ENCODE results near the gene SLC12A3. TPM values are rescaled to one million over a fixed set of nuclear protein-coding genes. Genes with fewer than 3 reads are reported as not detected.

Gene SLC12A3
- total RNA-seq, 1 experiment from 2014 or later = not detected

DNA sequence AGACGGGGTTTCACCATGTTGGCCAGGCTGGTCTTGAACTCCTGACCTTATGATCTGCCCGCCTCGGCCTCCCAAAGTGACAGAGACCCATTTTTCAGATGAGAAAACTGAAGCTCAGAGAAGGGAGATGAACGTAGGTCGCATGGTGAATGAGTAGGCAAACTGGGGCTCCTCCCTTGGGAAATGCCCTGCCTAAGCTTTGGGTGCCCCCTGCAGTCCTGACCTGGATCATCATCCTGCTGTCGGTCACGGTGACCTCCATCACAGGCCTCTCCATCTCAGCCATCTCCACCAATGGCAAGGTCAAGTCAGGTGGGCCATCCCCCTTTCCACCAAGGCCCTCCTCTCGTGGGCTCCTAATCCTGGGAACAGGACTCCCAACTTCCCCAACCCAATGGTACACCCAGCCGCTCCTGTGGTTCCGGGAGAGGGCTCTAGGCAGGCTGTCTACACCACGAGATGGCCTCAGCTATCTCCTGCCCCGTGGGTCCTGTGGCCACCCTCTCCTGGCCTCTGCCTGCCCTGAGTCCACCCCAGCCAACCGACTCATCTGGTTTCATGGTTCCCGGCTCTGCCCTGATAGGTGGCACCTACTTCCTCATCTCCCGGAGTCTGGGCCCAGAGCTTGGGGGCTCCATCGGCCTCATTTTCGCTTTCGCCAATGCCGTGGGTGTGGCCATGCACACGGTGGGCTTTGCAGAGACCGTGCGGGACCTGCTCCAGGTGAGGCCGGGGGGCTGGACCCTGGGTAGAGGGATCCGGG lies 4.7 kb downstream of the SLC12A3 start:
- no peaks in the 10 kb centered on the region for H3K79me2 ChIP-seq (ENCODE audit: low read length)
- H3K36me3 ChIP-seq (ENCODE audit: insufficient read depth, low read length) = no peaks in the 10 kb centered on the region
- peak; percentile 90 for DNase-seq
- no peaks in the 10 kb centered on the region for H3K9me2 ChIP-seq (replicated peaks; ENCODE audit: insufficient read depth, low read length)
- H2AFZ ChIP-seq (ENCODE audit: low read length) = peak overlapping the region; percentile 83
- H3K4me3 ChIP-seq (ENCODE audit: low read length) = peak overlapping the region; percentile 5; the same call in 1 of the 2 replicates
- H4K20me1 ChIP-seq (ENCODE audit: insufficient read depth, low read depth, low read length) = no peaks in the 10 kb centered on the region
- H3K9ac ChIP-seq (ENCODE audit: low read length) = no peak overlapping the region
- no peak overlapping the region for H3K27ac ChIP-seq (ENCODE audit: low read length)
- peaks cover 12% of the 10 kb centered on the region for H3K4me1 ChIP-seq (ENCODE audit: low read length)
- H3K4me2 ChIP-seq (ENCODE audit: low read depth, low read length, poor library complexity, severe bottlenecking) = peak overlapping the region; percentile 34
- H3K27me3 ChIP-seq (ENCODE audit: low read length) = no peaks in the 10 kb centered on the region
- no peaks in the 10 kb centered on the region for H3K9me3 ChIP-seq (ENCODE audit: low read length)

- H3K27me3 ChIP-seq (ENCODE audit: low read length) = no peaks in the 10 kb centered on the region
- no peak overlapping the region for H3K4me3 ChIP-seq (ENCODE audit: low read length)
- H4K20me1 ChIP-seq (ENCODE audit: insufficient read depth, low read depth, low read length) = no peaks in the 10 kb centered on the region
- H3K36me3 ChIP-seq (ENCODE audit: insufficient read depth, low read length) = no peaks in the 10 kb centered on the region
- peaks cover 12% of the 10 kb centered on the region for H3K4me1 ChIP-seq (ENCODE audit: low read length)
- peak overlapping the region; percentile 83; the same call in 1 of the 2 replicates for H2AFZ ChIP-seq (ENCODE audit: low read length)
- H3K9ac ChIP-seq (ENCODE audit: low read length) = no peak overlapping the region
- H3K4me2 ChIP-seq (ENCODE audit: low read depth, low read length, poor library complexity, severe bottlenecking) = peak overlapping the region; percentile 34
- no peaks in the 10 kb centered on the region for H3K79me2 ChIP-seq (ENCODE audit: low read length)
- DNase-seq = no peak
- H3K9me2 ChIP-seq (replicated peaks; ENCODE audit: insufficient read depth, low read length) = no peaks in the 10 kb centered on the region
- no peak overlapping the region for H3K27ac ChIP-seq (ENCODE audit: low read length)
- H3K9me3 ChIP-seq (ENCODE audit: low read length) = no peaks in the 10 kb centered on the region
Observed at GRCh38 chr16:56870276-56870888, 5.4 kb downstream of the SLC12A3 start.

DNA sequence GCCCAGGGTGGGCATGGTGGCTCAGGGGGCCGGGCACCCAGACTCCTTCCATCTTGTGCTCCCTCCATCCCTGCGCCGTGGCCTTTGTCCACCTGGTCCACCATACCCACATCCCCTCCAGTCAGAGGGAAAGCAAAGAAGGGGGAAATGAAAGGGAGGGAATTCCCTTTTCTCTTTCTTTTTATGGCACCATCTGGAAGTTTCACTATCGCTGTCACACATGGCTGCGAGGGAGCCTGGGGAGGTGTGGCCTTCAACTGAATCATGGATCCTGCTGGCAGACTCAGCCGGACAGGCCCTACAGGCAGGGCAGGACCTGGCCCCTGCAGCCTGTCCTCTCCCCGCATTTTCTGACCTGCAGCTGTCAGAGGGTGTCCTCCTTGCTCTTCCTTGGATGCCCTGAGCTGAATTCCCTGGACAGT lies 6.2 kb downstream of the SLC12A3 start:
- Histone ChIP-seq H3K27ac (ENCODE audit: low read length) (no peak overlapping the region), H3K9me2 (replicated peaks; ENCODE audit: insufficient read depth, low read length) (no peaks in the 10 kb centered on the region), H3K9ac (ENCODE audit: low read length) (no peak overlapping the region), H3K79me2 (ENCODE audit: low read length) (no peaks in the 10 kb centered on the region), H2AFZ (ENCODE audit: low read length) (no peak overlapping the region; the same call in 1 of the 2 replicates), H3K4me1 (ENCODE audit: low read length) (peaks cover 12% of the 10 kb centered on the region), H4K20me1 (ENCODE audit: insufficient read depth, low read depth, low read length) (no peaks in the 10 kb centered on the region), H3K9me3 (ENCODE audit: low read length) (no peaks in the 10 kb centered on the region), H3K27me3 (ENCODE audit: low read length) (no peaks in the 10 kb centered on the region), H3K36me3 (ENCODE audit: insufficient read depth, low read length) (no peaks in the 10 kb centered on the region), H3K4me2 (ENCODE audit: low read depth, low read length, poor library complexity, severe bottlenecking) (no peak overlapping the region), H3K4me3 (ENCODE audit: low read length) (no peak overlapping the region)
- DNase-seq = no peak

GRCh38 chr16:56872863-56873391 lies 7.9 kb downstream of the SLC12A3 start:
- H3K4me3 ChIP-seq (ENCODE audit: low read length) = no peak overlapping the region
- no peak overlapping the region for H3K27ac ChIP-seq (ENCODE audit: low read length)
- H3K36me3 ChIP-seq (ENCODE audit: insufficient read depth, low read length) = no peaks in the 10 kb centered on the region
- no peaks in the 10 kb centered on the region for H4K20me1 ChIP-seq (ENCODE audit: insufficient read depth, low read depth, low read length)
- no peaks in the 10 kb centered on the region for H3K9me3 ChIP-seq (ENCODE audit: low read length)
- H3K9ac ChIP-seq (ENCODE audit: low read length) = no peak overlapping the region
- no peaks in the 10 kb centered on the region for H3K79me2 ChIP-seq (ENCODE audit: low read length)
- H3K4me1 ChIP-seq (ENCODE audit: low read length) = peaks cover 12% of the 10 kb centered on the region
- H3K9me2 ChIP-seq (replicated peaks; ENCODE audit: insufficient read depth, low read length) = no peaks in the 10 kb centered on the region
- no peaks in the 10 kb centered on the region for H3K27me3 ChIP-seq (ENCODE audit: low read length)
- no peak overlapping the region for H2AFZ ChIP-seq (ENCODE audit: low read length)
- DNase-seq = no peak
- H3K4me2 ChIP-seq (ENCODE audit: low read depth, low read length, poor library complexity, severe bottlenecking) = no peak overlapping the region

DNA sequence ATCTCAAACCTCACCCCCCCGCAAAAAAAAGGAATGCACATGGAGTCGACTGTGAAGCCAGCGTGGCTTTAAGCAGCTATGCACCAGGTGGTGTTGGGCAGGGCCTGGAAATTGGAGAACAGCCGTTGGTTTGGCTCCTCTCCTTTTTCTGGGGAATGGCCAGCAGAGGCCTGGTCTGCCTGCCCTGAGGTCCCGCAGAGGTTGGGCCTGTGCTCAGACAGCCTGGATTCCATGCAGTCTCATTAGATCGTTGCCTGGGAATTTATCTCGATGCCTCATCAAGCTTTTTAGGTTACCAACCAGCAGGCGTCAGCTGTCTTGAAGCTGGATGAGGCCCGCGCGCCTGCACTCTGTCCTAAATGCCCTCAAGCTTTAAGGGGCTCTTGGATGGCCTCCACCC lies 9.8 kb downstream of the SLC12A3 start:
- Histone ChIP-seq H3K4me1 (ENCODE audit: low read length) (peaks cover 3% of the 10 kb centered on the region), H3K79me2 (ENCODE audit: low read length) (no peaks in the 10 kb centered on the region), H3K9me3 (ENCODE audit: low read length) (no peaks in the 10 kb centered on the region), H3K27me3 (ENCODE audit: low read length) (no peaks in the 10 kb centered on the region), H3K27ac (ENCODE audit: low read length) (no peak overlapping the region), H3K36me3 (ENCODE audit: insufficient read depth, low read length) (no peaks in the 10 kb centered on the region), H3K9me2 (replicated peaks; ENCODE audit: insufficient read depth, low read length) (no peaks in the 10 kb centered on the region), H4K20me1 (ENCODE audit: insufficient read depth, low read depth, low read length) (no peaks in the 10 kb centered on the region), H3K9ac (ENCODE audit: low read length) (no peak overlapping the region), H3K4me2 (ENCODE audit: low read depth, low read length, poor library complexity, severe bottlenecking) (no peak overlapping the region), H3K4me3 (ENCODE audit: low read length) (no peak overlapping the region), H2AFZ (ENCODE audit: low read length) (no peak overlapping the region)
- no peak for DNase-seq

- H3K27ac ChIP-seq (ENCODE audit: low read length) = no peak overlapping the region
- H3K79me2 ChIP-seq (ENCODE audit: low read length) = no peaks in the 10 kb centered on the region
- H3K9me2 ChIP-seq (replicated peaks; ENCODE audit: insufficient read depth, low read length) = no peaks in the 10 kb centered on the region
Observed at GRCh38 chr16:56876048-56876447, 11.0 kb downstream of the SLC12A3 start.

DNA sequence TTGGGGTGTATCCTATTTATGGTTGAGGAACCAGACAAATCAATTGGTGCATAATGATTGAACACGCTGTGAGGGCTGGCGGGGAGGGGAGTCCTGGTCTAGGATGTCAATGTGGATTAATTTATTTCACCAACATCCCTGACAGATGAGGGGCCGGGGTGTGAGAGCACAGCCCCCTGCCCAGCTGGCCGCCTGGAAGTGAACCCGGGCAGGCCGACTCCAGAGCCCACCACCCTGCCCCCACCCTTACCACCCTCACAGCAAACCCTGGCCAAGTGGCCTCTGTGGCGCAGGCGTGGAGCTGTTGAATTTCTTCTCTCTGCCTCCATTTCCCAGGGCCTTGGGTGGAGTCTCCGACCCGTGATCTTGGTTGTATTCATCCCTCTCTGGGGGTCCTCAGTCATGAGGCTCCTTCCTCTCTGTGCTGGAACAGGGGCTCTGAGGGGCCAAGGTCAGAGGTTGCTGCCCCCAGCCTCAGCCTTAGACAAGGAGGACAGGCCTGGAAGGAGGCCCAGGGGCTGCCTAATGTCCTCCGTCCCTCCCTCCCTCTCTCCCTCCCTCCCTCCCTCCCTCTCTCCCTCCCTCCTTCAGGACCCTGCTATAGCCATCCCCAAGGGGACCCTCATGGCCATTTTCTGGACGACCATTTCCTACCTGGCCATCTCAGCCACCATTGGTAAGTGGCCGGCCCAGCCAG lies 12.6 kb downstream of the SLC12A3 start:
- Histone ChIP-seq H4K20me1 (ENCODE audit: insufficient read depth, low read depth, low read length) (no peaks in the 10 kb centered on the region), H3K9me2 (replicated peaks; ENCODE audit: insufficient read depth, low read length) (no peaks in the 10 kb centered on the region), H3K9me3 (ENCODE audit: low read length) (no peaks in the 10 kb centered on the region), H3K79me2 (ENCODE audit: low read length) (no peaks in the 10 kb centered on the region), H3K4me1 (ENCODE audit: low read length) (no peaks in the 10 kb centered on the region), H3K4me2 (ENCODE audit: low read depth, low read length, poor library complexity, severe bottlenecking) (no peak overlapping the region), H3K36me3 (ENCODE audit: insufficient read depth, low read length) (no peaks in the 10 kb centered on the region), H3K4me3 (ENCODE audit: low read length) (no peak overlapping the region), H2AFZ (ENCODE audit: low read length) (no peak overlapping the region), H3K27ac (ENCODE audit: low read length) (no peak overlapping the region), H3K9ac (ENCODE audit: low read length) (no peak overlapping the region), H3K27me3 (ENCODE audit: low read length) (no peaks in the 10 kb centered on the region)
- no peak for DNase-seq

More at GRCh38 chr16:56876048-56876447, 11.0 kb downstream of the SLC12A3 start:
- H3K4me3 ChIP-seq (ENCODE audit: low read length) = no peak overlapping the region
- H3K9ac ChIP-seq (ENCODE audit: low read length) = no peak overlapping the region
- no peak overlapping the region for H2AFZ ChIP-seq (ENCODE audit: low read length)
- H3K9me3 ChIP-seq (ENCODE audit: low read length) = no peaks in the 10 kb centered on the region
- no peaks in the 10 kb centered on the region for H3K36me3 ChIP-seq (ENCODE audit: insufficient read depth, low read length)
- no peaks in the 10 kb centered on the region for H3K27me3 ChIP-seq (ENCODE audit: low read length)
- no peaks in the 10 kb centered on the region for H4K20me1 ChIP-seq (ENCODE audit: insufficient read depth, low read depth, low read length)
- no peak for DNase-seq
- no peaks in the 10 kb centered on the region for H3K4me1 ChIP-seq (ENCODE audit: low read length)
- no peak overlapping the region for H3K4me2 ChIP-seq (ENCODE audit: low read depth, low read length, poor library complexity, severe bottlenecking)

DNA sequence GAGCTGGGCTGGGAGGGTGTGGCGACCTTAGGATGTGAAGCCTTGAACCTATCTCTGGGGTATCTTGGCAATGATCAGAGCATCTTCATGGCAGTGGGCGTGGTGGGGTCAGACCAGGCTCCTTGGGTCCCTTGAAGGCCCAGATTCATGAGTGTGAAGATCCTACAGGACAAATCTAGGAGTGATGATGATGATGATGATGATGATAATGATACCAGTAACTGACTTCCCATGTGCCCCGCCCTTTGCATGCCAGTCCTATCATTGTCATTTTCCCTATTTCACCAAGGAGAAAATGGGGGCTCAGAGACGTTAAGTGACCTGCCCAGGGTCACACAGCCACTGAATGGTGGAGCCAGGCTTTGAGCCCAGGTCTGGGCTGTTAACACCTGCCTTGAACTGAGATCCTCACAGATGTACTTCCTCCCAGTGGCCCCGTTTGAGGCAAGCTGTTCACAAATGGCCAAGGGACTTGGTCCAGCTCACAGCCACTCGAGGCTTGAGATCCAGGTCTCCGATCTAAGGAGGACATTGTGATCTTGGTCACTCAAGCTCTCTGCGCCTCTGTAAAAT lies 13.4 kb downstream of the SLC12A3 start:
- Histone ChIP-seq H3K27me3 (ENCODE audit: low read length) (no peaks in the 10 kb centered on the region), H3K9me2 (replicated peaks; ENCODE audit: insufficient read depth, low read length) (no peaks in the 10 kb centered on the region), H3K9ac (ENCODE audit: low read length) (no peak overlapping the region), H3K4me2 (ENCODE audit: low read depth, low read length, poor library complexity, severe bottlenecking) (no peak overlapping the region), H3K36me3 (ENCODE audit: insufficient read depth, low read length) (no peaks in the 10 kb centered on the region), H3K4me1 (ENCODE audit: low read length) (no peaks in the 10 kb centered on the region), H3K9me3 (ENCODE audit: low read length) (no peaks in the 10 kb centered on the region), H2AFZ (ENCODE audit: low read length) (no peak overlapping the region), H3K27ac (ENCODE audit: low read length) (no peak overlapping the region), H3K79me2 (ENCODE audit: low read length) (no peaks in the 10 kb centered on the region), H3K4me3 (ENCODE audit: low read length) (no peak overlapping the region), H4K20me1 (ENCODE audit: insufficient read depth, low read depth, low read length) (no peaks in the 10 kb centered on the region)
- DNase-seq = no peak
